ENCODE measurements around the gene PROZ.

PROZ gene

GRCh38 chr13:113182046-113182445, 23.6 kb downstream of the PROZ start:
- no peak for DNase-seq

- DNase-seq, result no peak
Measured at GRCh38 chr13:113183450-113184129, 25.1 kb downstream of the PROZ start.

DNA sequence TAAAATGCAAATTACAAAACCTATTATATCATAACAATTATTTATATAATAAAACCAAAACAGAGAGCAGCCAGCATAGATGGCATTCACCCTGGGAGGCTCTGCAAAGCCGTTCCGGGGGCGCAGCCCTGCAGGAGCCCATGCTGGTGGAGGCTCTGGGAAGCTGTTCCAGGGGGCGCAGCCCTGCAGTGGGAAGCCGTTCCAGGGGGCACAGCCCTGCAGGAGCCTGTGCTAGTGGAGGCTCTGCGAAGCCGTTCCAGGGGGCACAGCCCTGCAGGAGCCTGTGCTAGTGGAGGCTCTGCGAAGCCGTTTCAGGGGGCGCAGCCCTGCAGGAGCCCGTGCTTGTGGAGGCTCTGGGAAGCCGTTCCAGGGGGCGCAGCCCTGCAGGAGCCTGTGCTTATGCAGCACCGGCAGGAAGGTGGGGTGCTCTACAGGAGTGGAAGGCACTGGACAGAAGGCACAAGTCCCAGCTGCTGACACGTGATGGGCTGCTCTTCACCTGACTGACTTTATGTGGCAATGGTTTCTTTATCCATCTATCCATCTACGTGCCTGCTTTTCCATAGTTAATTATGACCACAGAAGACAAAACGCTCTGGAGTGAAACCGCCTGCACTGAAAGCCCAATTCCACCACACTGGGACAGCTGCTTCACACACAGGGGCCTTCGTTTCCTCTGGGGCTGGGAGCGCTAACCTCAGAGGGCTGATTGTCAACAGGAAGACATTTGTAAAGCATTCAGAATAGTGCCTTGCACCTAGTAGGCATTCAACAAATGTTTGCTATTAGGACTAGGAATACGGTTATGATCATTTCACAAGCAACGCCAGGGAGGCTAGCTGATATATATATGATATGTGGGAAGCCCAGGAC, 26.4 kb downstream of the PROZ start:
- DNase-seq, result no peak

- no peak for DNase-seq
Measured at GRCh38 chr13:113186061-113186900, 27.8 kb downstream of the PROZ start.

- DNase-seq, result no peak
Measured at GRCh38 chr13:113187263-113187669, 28.8 kb downstream of the PROZ start.

DNA sequence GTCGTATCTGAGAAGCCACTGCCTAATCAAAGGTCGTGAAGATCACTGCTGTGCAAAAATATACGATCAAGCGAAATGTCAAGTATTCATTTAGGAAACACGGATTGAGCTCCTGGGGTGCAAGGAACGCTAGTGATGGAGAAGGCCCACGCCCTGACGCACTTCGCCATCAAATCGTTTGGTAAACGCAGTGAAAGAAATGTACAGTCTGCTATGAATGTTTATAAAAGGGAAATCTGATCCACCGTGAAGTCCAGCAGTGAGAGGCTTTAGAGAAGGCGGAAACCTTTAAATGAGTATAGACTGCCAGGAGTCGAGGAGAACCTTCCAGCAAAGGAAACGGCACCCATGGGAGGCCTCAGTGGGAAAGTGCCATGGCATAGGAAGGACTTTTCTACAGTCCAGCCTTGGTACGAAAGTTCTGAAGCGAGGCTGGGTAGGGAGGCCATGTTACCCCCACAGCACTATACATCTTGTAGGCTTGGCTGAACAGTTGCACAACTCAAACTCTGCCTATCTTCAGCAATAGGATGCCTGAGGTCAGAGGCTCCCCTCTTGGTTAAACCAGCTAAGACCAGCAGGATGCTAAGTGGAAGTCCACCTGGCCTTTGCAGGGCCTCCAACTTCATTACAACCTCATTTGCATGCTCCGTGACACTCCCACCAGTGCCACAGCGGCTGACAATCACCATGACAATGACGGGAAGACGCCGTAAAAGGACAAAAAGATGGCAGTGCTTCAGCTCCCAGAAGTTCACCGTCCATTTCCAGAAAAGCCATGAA, 29.6 kb downstream of the PROZ start:
- DNase-seq, result no peak

- no peak for DNase-seq
Measured at GRCh38 chr13:113190181-113190580, 31.7 kb downstream of the PROZ start.

DNA sequence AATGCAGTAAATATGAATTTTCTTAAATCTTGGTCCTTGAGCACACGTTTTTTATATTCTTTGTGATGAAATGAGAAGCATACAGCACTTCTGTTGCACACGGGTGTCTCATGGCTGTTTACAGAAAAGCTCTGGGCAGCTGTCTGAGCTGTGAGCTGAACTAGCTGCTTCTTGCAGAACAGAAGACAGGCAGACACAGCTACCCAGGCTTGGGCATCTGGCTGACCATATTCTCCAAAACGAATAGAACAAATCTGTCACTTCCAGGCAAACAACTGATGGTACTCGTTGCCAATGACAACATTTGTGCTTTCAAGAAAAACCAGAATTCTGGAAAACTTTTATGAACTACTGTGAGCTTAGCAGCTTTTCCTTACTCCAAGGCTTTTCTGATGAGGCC, 33.8 kb downstream of the PROZ start:
- no peak for DNase-seq

DNA sequence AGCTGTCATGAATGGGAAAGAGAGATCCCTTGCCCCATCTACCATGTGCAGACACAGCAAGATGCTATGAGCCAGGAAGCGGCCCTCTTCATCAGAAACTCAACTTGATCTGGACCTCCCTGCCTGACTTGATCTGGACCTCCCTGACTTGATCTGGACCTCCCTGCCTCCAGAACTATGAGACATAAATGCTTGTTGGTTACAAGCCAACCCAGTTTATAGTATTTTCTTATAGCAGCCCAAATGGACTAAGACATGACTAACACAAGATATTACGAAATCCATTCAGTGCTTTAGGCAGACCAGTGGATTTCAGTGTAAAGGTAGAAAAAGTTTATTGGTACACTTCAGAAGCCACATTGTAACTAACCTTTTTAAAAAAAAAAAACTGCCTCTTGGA, 34.5 kb downstream of the PROZ start:
- DNase-seq, result no peak

DNA sequence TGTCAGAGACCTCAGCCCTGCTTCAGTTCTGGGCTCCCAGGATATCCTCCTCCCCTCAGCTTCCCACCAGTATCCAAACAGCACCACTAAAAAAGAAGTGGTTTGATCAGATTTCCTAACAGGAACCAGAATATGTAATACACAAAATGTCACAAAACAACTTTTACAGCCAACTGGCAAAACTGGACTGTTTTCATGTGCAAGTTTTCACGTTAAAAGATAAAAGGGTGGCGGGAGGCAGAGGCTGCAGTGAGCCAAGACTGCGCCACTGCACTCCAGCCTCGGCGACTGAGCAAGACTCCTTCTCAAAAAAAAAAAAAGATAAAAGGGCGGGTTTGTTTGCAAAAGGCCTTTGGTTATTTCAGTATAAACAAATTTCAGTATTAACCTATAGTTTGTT, 36.9 kb downstream of the PROZ start:
- DNase-seq, result no peak

DNA sequence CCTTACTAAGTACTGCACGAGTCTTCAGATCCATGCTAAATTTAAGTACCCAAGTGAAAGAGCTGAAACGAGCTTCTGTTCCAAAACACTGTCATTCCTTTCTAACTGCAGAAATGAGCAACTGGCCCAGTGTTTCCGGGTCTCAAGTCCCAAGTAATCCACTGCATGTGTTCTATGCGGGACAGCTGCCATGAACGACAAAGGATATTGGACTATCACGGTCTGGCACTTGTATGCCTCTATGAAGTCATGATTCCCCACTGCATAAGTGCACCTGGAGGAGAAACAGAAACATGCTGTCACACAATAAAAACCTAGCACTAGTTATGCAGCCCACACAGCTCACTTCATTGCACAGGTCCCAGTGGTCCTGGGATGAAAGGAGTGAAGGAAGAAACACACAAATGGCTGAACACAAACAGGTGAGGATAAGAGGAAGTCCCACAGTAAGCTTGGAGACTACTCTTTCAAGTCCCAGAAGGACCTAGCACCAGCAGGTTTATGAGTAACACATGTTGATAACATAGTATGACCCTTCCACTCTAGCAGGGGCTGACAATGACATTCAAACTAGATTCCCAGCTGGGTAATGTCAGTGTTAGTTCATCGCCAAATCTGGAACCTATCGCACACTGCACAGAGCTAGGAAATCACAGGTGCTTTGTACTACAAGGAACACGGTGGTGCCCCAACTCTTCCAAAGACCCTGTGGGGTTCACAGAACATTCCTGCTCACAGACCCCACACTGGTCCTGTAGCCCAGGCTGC, 38.7 kb downstream of the PROZ start:
- DNase-seq, result no peak

- no peak for DNase-seq
Measured at GRCh38 chr13:113201815-113202214, 43.4 kb downstream of the PROZ start.

DNA sequence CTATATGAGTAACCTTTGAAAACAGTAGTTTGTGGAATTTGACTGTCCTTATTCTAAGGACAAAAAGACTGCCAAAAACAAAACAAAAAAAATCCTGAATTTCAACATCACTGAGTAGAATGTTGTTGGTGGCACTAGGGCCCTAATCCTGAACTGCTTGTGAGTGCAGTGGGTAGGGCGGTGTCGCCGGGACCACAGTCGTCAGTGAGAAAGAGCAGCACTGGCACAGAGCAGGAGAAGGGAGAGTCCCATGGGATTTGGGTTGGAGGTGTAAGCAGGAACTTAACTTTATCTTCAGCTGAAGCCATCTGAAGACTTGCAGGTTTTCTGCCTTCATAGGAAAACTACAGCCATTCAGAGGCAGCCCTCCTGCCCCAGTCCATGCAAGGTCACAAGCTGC, 44.5 kb downstream of the PROZ start:
- DNase-seq, result no peak

- DNase-seq, result no peak
Measured at GRCh38 chr13:113203507-113204377, 45.3 kb downstream of the PROZ start.

- DNase-seq, result no peak
Measured at GRCh38 chr13:113204378-113204734, 45.9 kb downstream of the PROZ start.

- DNase-seq, result no peak
Measured at GRCh38 chr13:113205428-113205931, 47.0 kb downstream of the PROZ start.

GRCh38 chr13:113207460-113207859, 49.0 kb downstream of the PROZ start:
- no peak for DNase-seq

DNA sequence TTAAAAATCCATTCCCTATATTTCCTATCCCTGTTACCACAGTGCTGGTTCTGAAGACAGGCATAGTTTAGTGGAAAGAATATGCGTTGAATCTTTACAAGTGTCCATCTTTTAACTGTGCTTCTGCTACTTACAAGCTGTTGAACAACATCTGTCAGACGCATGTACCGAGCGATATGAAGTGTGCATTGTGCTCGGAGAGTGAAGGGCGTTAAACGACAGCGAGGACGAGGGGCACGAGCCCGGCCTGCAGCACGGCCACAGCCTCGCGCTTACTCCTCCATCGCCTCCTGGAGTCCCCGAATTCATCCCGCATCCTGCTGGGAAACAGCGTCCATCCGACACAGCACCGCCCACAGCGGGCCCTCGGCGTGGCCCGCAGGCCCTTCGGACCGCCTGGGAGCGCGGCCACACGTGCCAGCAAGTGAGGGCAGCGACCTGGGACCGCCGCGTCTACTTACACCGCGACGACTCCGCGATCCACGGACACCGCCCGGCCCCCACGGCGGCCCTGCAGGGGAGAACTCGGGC, 49.5 kb downstream of the PROZ start:
- DNase-seq, result peak; percentile 30

DNA sequence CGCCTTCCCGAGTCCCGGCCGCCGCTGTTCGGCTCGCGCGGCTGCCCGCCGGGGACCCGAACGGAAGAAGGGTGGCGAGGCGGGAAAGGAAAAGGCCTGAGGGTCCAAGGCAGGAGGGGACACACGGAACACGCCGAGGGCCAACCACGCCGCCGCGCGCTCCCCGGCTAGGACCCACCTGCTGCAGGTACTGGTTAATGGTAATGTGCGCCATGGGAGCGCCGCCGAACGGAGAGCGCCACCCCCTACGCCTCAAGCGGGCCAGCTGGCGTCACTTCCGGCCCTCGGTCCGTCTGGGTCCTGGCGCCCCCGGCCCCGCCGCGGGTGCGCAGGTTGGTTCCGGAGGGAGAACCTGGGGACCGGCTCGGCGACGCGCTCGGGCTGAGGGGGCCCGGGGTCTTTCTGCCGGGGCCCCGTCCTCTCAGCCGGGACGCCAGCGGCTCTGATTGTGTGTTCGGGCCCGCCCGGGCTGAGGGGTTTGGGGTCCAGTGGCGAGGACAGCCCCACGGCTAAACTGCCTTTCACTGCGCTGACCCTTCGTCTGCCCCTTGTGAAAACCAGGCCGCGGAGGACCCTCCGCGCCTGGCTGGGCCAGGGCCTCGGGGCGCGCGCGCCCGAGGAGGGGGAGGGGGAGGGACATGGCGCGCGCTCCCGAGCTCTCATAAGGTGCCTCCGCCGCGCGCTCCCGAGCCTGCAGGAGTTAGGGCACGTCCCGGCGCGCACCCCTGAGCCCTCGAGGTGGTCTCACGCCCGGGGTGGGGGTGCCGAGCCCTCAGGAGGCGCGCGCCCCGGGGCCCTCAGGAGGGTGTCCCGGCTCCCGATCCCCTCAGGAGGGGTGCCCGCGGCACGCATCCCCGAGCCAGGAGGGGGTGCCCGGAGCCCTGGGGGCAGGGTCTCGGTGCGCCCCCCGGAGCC, 50.2 kb downstream of the PROZ start, which contains the start of gene PCID2:
Gene PCID2 (minus strand): TSS at position 249 of the 915 bp plus-strand sequence. CDS start 35 bp downstream, at position 214.
- peak; percentile 95 for DNase-seq

Data from NCI-H1105 (cell line).